DLD1 (cell line): ENCODE results near the gene SLC25A41.
"Not testable (repeated sequence)": the region's sequence is repeated elsewhere in the genome, so short reads cannot be mapped to it uniquely, and the experiment has no call there.

Experiments
- in situ Hi-C: cut with HindIII; loops from 2 replicates; pipeline ENCODE4 v1.10.0; 2017; ENCODE audit warnings: low sequenced_read_pairs

The SLC25A41 gene

DNA sequence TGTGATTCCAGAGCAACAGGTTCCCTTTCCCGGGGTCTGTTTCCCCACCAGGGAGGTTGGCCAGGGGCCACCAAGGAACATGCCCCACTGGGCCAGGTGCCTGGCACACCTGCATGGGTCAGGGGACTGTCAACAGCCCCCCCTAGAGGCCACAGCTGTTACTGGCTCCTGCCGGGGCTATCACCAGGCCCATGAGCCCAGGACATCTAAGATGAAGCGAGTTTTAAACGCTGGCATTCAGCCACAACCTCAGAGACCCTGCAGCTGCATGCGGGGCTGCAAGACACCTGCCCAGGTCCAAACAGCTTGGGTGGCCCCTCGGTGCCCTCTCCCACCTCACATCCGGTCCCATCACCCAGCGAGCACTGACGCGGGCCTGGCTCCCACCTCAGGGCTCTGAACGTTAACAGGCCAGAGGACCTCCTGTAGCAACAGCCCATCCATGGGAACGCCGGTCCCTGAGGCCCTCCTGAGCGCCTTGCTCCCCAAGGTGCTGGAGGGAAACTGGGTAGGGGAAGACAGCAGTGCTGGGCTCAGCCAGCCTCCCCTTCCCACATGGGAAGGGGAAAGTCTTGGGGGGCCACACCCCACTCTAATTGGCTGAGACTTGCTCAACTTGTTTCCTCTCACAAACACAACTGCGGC, 21.0 kb downstream of the SLC25A41 start:
- in situ Hi-C loops = no loop called here

DNA sequence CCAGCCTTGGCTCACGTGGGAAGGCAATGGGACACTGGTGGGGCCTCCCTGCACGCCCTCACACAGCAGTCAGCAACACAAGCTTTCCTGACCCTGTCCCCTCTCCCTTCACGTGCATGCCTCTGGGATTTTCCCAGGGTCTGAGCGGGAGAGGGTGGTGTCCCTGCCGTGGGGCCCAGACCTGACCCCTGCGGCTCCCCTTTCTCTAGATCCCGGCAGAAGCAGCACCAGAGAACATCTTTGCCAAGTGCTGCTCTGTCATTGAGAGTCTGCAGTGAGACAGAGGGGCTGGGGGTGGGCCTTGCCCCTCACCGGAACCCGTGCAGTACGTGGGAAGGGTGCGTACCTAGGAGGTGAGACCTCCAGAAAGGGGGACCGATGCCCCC, 21.5 kb downstream of the SLC25A41 start:
- in situ Hi-C loops = no loop called here

DNA sequence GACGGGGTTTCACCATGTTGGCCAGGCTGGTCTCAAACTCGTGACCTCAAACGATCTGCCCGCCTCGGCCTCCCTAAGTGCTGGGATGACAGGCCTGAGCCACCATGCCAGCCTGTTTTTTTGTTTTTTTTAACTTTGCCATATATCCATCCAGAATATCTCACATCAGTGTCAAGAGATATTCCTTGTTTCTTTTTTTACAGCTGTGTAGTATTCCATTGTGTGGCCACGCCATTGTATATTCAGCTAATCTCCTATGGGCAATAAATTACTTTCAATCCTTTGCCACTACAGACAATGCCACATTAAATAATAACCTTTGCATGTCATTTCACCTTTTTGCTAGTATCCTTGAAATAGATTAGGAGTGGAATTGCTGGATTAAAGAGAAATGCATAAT, 24.2 kb downstream of the SLC25A41 start:
- in situ Hi-C loops = no loop called here

DNA sequence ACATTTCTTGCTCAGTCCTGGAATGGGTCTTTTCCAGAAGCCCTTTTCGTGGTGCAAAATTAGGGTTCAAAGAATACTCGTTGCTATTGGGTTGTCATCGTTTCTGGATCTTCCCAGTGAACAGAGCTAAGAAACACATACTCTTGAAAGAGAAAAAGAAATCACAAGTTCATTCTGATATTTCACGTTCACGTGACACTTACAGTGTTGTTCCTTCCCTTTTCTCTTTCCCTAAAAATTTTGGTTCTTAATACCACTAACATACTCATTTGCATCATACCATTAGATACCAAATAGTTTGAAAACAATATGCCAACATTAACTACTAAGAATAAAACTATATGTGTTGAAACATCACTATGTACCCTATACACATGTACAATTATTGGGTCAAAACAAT, 27.2 kb downstream of the SLC25A41 start:
- in situ Hi-C loops = no loop called here

DNA sequence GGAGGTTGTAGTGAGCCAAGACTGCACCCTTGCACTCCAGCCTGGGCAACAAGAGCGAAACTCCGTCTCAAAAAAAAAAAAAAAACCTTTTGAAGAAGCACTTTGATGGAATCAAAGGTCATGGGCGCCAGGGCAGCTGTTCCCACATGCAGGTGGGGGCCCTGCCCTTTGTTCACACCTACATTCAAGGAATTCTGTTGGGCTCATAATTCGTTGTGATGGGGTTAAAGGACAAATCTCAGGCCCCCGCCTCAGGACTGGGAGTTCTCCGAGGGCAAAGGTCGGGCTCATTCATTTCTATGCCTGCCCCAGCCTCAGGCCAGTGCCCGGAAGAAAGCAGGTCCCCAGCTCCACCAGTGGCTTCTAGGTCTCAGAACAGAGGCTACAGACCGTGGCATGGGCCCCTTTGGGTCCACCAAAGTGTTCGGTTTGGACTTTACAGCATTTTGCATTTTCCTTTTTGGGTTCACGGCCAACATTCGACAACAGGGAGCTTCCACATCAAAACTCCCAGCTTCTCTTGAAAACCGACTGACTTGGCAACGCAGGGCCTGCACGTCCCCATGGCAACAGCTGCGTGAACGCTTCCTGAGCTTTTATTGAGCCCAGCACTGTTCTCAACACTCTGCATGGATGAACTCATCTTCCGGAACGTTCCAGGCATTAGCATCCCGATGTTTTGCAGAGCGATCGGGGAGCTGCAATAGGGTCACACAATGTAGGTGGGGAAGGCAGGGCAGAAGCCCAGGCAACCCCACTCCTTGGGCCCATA, 30.5 kb downstream of the SLC25A41 start:
- in situ Hi-C loops = no loop called here

DNA sequence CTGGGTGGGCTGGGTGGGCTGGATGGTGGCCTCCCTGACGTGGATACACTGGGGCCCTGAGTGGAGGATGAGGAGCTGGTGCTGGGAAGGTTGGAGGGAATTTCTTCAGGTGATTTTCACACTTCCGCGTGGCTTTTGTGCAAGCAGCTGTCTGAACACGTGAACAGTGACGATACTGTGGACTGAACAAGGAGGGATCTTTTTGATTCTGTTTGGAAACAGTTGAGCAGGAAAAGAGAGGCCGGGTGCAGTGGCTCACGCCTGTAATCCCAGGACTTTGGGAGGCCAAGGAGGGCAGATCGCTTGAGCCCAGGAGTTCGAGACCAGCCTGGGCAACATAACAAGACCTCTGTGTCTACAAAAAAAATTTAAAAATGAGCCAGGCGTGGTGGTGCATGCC, 31.5 kb downstream of the SLC25A41 start:
- in situ Hi-C loops = no loop called here

DNA sequence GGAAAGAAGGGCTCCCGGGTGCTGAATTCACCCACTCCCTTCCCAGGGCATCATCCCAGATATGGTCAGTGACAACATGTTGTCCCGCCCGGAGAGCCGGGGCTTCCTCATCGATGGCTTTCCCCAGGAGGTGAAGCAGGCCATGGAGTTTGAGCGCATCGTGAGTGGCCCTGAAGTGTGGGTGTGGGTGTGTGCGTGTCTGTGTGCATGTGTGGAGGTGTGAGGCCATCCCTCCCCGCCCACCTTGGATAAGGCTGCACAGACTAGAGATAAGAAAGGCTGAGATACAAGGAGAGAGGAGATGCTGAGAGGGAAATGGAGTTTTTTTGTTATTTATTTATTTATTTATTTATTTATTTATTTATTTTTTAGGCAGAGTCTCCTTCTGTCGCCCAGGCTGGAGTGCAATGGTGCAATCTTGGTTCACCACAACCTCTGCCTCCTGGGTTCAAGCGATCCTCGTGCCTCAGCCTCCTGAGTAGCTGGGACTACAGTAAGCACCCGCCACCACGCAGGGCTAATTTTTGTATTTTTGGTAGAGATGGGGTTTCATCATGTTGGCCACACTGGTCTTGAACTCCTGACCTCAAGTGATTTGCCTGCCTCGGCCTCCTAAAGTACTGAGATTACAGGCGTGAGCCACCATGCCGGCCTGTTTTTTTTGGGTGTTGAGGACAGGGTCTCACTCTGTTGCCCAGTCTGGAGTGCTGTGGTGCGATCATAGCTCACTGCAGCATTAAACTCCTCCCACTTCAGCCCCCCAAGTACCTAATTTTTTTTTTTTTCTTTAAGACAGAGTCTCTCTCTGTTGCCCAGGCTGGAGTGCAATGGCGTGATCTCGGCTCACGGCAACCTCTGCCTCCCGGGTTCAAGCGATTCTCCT, 33.3 kb downstream of the SLC25A41 start:
- in situ Hi-C loops = not testable (repeated sequence)

DNA sequence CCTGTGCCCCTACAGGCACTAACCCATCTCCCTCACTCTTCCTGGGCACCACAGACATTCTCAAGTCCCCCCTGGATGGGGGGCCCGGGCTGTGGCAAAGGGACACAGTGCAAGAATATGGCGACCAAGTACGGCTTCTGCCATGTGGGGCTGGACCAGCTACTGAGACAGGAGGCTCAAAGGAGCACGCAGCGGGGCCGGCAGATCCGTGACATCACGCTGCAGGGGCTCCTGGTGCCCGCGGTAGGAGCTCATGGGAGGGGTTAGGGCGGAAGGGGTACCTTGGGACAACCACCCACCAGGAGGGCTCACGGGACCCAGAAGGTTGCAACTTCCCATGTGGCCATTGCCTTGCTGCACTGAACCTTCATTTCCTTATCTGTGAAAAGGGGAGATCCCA, 37.3 kb downstream of the SLC25A41 start:
- in situ Hi-C loops = no loop called here

DNA sequence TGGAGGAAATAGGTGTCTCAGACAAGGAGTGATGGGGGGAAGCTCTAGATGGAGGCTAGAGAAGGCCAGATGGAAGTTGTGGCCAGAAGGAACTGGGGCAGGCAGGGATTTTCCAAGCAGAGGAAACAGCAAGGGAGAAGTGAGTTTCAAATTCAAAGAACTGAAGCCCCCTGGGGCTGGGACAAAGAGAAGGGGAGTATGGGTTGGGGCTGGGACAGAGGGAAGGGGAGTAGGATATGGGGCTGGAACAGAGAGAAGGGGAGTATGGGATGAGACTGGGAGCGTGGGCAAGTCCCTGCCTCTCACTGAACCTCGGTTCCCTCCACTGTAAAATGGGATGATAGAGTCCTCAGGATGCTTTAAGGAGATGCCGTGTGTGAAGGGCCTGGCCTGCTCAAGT, 38.7 kb downstream of the SLC25A41 start:
- in situ Hi-C loops = no loop called here

DNA sequence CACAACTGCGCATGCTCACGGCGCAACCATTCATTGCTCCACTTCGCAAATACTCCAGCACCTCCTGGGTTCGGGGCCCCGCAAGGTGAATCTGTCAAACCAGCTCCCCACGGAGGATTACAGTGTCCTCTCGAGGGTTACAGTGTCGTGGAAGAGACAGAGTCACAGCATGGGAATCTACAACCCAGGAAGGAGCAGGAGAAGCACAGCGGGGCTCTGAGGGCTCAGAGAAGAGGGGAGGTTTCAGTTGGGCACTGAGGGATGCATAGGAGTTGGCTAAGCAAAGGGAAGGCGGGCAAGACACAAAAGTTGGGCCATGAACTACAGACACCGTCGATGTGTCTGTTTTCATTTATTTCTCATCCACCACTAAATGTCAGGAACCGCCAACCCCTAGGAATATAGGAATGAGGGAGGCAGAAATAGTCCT, 39.6 kb downstream of the SLC25A41 start:
- in situ Hi-C loops = no loop called here

DNA sequence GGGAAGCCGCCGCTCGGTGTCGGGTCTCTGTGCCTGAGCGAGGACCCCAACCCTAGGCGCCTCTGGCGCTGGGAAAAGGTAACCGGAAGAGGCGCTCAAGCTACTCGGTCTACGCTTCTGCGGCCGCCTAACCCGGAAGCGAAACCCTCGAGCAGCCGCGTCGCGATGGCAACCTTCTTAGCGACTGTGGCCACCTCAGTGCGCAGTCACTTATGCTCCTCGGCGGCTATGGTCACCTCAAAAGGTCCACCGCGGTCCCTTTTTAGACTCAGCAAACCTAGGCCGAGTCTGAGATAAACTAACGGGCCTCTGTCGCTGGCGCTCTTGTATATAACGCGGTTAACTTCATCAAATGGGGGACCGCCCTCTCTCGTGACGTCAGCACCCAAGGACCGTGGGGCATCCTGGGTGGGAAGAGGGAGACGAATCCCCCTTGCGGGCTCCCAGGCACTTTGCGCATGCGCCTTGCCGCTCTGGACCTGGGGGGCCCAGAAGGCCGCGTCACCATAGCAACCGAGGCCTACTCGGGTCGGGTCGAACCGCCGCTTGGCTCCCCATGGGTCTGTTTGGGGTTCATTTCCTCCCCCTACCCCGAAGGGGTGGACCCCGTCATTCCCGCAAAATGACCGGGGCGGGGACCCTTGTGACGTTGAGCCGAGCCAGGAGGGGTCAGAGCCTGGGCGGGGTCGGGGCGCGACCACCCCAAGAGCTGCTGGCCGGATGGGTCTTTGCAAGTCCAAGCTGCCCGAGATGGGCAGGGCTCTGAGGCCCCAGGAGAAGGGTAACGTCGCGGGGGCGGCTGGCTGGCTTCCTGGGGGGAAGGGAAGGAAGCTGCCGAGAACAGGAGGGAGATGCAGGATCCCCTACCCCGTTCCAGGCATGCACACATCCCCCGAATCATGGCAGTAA, 40.2 kb downstream of the SLC25A41 start, which contains the start of gene GTF2F1:
TSS of gene GTF2F1 (minus strand) at position 91 of the 909 bp plus-strand sequence. CDS start 169 bp downstream, outside the sequence.
- in situ Hi-C loops = no loop called here

DNA sequence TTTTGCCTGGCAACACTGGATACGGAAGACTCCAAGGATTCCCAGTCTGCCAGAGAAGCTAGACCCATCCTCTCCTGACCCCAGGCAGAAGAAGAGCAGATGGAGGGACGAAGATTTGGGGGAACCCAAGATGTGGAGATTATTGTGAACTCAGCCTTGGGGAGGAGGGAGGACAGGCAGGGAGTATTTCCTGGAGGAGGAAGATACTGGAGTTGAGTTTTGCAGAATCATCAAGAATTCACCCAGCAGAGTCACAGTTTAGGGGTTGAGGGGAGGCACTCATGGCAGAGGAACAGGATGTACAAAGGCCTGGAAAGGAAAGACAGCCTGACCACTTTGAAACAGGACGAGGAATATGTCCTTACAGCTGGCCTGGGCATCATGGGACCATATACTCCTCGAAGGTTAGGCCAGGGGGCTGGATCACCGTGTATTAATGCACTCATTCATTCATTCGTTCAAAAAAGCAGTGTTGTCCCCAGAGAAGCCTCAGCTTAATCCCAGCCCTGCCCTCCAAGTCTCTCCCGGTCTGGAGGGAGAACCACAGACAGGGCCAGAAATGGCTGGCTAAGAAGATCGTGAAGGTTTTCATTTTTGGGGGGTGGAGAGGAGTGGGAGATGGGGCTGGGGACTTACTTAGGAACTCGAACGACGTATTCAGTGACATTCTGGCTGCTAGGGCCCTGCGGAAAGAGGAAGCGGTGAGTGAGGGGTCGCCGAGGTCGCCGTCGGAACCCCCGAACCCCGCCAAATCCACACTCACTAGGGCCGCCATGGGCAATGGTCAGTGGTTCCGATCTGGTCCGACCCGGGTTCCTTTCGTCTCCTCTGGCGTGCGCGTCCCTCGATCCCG, 41.1 kb downstream of the SLC25A41 start:
- in situ Hi-C loops = no loop called here

DNA sequence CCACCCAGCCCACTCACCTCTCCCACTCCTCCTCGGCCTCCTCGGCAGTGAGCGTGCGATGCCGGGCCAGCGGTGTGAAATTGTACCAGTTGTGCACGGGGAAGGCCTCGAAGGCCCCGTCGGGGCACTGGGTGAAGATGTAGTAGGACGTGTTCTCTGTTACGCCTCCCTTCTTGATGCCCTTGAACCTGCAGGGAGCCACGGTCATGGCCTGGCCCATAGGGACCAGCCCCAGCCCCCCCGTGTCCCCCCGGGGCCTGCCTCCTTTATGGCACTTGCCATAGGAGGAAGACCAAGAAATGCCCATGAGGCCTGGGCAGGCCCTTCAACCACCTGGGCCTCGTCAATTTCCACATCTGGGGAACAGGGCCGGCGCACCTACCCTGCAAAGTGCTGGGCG, 46.2 kb downstream of the SLC25A41 start:
- in situ Hi-C loops = no loop called here

DNA sequence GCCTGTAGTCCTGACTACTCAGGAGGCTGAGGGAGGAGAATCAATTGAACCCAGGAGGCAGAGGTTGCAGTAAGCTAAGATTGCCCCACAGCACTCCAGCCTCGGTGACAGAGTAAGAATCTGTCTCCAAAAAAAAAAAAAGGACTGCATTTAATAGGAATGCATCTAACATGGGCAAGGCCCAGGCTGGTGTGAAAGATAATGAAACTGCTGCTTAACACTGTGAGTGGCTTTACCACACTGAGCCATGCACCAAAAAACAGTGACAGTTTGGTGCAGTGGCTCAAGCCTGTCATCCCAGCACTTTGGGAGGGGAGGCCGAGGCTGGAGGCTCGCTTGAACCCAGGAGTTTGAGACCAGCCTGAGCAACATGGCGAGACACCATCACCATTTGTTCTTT, 49.2 kb downstream of the SLC25A41 start:
- in situ Hi-C loops = no loop called here

DNA sequence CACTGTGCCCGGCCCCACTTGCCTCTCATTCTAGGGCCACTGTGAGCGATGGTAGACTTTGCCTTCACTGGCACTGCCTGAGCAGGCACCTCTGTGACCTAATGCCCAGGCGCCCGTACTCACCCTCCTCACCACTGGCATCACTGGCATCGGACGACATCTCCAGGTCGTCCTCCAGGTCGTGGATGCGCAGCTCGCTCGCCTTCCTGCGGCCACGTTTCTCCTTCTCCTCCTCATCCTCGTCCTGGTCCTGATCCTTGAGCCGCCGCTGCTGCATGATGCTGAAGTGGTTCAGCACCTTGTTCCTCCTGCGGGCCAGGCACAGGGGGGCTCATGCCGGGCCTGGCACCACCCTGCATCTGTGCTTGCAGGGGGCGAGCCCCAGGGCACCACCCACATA, 50.4 kb downstream of the SLC25A41 start:
- in situ Hi-C loops = no loop called here

DNA sequence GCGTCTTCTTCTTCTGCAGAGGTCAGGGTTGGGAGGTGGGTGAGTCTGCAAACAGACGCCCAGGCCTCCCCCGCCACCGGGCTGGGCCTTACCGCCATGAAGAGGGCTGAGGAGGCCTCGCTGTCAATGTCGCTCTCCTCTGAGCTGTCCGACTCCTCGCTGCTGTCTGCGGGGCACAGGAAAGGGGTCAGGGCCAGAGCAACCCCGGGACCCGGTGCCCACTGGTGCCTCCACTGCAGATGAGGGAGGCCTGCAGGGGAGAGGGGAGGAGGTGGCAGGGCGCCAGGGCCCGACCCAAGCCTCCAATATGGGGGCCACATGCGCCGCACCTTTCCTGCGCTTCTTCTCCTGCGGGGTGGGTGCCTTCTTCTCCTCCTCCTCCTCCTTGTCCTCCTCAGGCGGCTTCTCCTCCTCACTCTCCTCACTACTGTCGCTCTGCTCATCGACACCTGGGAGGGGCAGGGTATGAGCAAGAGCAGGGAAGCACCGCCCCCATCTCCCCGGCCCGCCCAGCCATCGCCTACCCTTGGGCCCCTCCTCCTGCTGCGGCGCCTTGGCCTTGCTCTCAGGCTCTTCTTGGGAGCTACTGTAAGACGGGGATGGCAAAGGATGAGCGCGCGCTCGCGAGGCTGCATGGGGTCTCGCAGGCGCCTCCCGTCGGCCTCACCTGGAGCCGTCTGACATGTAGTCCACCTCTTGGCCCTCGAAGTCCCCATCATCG, 52.4 kb downstream of the SLC25A41 start:
- in situ Hi-C loops = no loop called here

DNA sequence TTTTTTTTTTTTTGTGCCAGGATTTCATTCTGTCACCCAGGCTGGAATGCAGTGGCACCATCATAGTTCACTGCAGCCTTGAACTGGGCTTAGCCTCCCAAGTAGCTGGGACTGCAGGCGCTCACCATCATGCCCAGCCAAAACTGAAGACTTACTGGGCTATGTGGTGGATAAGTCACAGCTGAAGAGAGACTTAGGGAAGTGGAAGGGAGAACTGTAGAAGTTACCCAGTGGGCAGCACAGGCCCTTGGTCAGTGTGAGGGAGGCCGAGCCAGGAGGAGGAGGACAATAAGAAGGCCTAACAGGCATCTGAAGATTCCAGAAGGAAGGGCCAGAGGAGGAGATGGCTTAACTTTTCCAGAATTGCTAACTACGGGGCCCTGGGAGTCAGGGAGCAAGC, 53.8 kb downstream of the SLC25A41 start:
- in situ Hi-C loops = no loop called here

DNA sequence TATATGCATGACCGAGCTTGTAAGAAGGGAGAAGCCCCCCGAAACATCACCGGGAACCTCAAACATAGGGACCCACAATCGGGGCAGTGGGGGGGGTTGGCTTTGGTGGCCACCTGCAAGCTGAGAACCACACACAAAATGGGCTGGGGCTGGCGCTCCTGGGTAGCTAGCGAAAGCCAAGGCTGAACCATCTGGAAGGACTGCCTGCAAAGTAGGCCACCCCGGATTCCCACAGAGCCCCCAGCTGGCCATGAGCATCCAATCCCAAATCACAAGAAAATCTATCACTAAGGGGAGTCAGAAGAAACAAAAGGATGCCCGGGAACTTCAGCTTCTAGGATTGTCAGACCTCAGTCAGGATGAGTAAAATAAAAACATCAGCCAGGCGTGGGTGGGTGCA, 55.1 kb downstream of the SLC25A41 start:
- in situ Hi-C loops = no loop called here

DNA sequence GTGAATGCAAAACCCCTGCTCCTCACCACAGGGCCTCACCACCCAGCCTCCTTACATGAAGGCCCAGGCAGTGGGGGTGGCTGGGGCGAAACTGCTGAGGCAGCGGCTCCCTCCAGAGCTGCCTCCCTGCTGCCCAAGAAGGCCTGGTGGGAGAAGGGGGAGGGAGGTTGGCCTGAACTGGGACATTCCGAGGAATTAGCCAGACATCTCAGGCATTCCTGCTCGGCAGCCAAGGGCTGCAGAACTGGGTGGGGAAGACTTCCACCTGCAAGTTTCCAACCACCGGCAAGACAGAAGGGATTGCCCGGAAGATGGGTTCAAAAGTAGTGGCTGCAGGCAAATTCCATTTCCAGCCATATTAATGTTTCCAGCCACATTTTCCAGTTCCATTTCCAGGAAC, 55.5 kb downstream of the SLC25A41 start:
- in situ Hi-C loops = no loop called here
